Brain microvascular endothelial cell (primary cell): ENCODE data around the gene SDHAF1.
A peak's percentile ranks its signal among the peaks of the same experiment; 100 is the strongest.

Experiments
- DNase-seq: peaks from one replicate; pipeline ENCODE4 v3.0.0-alpha.2; 2020
- H3K27ac ChIP-seq: fragments of 250-450 bp; sonication (Bioruptor Pico); 2 replicates; pipeline ENCODE4 v1.5.1; 2020; ENCODE audit warnings: mild to moderate bottlenecking, moderate library complexity
- H3K27me3 ChIP-seq: fragments of 250-450 bp; sonication (Bioruptor Pico); replicated peaks from 2 replicates; pipeline ENCODE4 v1.5.1; 2020; ENCODE audit warnings: mild to moderate bottlenecking
- H3K36me3 ChIP-seq: fragments of 250-450 bp; sonication (Bioruptor Pico); replicated peaks from 2 replicates; pipeline ENCODE4 v1.5.1; 2020; ENCODE audit warnings: mild to moderate bottlenecking
- H3K4me3 ChIP-seq: 2 replicates; pipeline ENCODE4 v1.5.1; 2011; ENCODE audit warnings: low read depth, mild to moderate bottlenecking, control low read depth, low read length, moderate library complexity
- CTCF ChIP-seq: IDR thresholded peaks from 2 replicates; pipeline ENCODE4 v1.5.1; 2011; ENCODE audit warnings: low read depth, mild to moderate bottlenecking, moderate library complexity, low read length, control low read depth, inconsistent platforms; ENCODE audit errors: missing control alignments
- in situ Hi-C: cut with HindIII; loops from 2 replicates; pipeline ENCODE4 v1.10.0; 2017; ENCODE audit warnings: low sequenced_read_pairs, low pct_ligation_motif_present

The SDHAF1 gene

GRCh38 chr19:35959040-35959967, 35.7 kb upstream of the SDHAF1 start:
- H3K4me3 ChIP-seq = no peak overlapping the region
- DNase-seq = no peak
- H3K27ac ChIP-seq = no peak overlapping the region
- in situ Hi-C loops = no loop called here
- no peaks in the 10 kb centered on the region for H3K36me3 ChIP-seq
- peaks cover 33% of the 10 kb centered on the region for H3K27me3 ChIP-seq
- TF ChIP-seq CTCF = peak; percentile 7

GRCh38 chr19:35959968-35960320, 35.0 kb upstream of the SDHAF1 start:
- H3K4me3 ChIP-seq = no peak overlapping the region
- H3K27me3 ChIP-seq = peaks cover 33% of the 10 kb centered on the region
- H3K27ac ChIP-seq = no peak overlapping the region
- H3K36me3 ChIP-seq = no peaks in the 10 kb centered on the region
- TF ChIP-seq CTCF = no peak
- in situ Hi-C loops = no loop called here
- DNase-seq = no peak

- no peak for TF ChIP-seq CTCF
- H3K4me3 ChIP-seq = no peak overlapping the region
These were observed 34.5 kb upstream of the SDHAF1 start for GRCh38 chr19:35960432-35960972.

GRCh38 chr19:35963514-35963913, 31.5 kb upstream of the SDHAF1 start:
- H3K36me3 ChIP-seq = no peaks in the 10 kb centered on the region
- H3K27me3 ChIP-seq = peaks cover 22% of the 10 kb centered on the region
- in situ Hi-C loops = no loop called here
- DNase-seq = peak; percentile 53
- no peak for TF ChIP-seq CTCF
- no peak overlapping the region for H3K27ac ChIP-seq
- no peak overlapping the region for H3K4me3 ChIP-seq

More at GRCh38 chr19:35960432-35960972, 34.5 kb upstream of the SDHAF1 start:
- peaks cover 33% of the 10 kb centered on the region for H3K27me3 ChIP-seq
- DNase-seq = no peak
- no peaks in the 10 kb centered on the region for H3K36me3 ChIP-seq
- in situ Hi-C loops = no loop called here
- H3K27ac ChIP-seq = no peak overlapping the region

GRCh38 chr19:35966771-35967170, 28.2 kb upstream of the SDHAF1 start:
- Histone ChIP-seq H3K36me3 (no peaks in the 10 kb centered on the region), H3K27me3 (no peaks in the 10 kb centered on the region), H3K27ac (no peak overlapping the region), H3K4me3 (no peak overlapping the region)
- no peak for TF ChIP-seq CTCF
- in situ Hi-C loops = no loop called here
- DNase-seq = no peak

- no peak for DNase-seq
- H3K27ac ChIP-seq = no peak overlapping the region
- H3K4me3 ChIP-seq = no peak overlapping the region
- TF ChIP-seq CTCF = no peak
- no peaks in the 10 kb centered on the region for H3K27me3 ChIP-seq
- H3K36me3 ChIP-seq = no peaks in the 10 kb centered on the region
- in situ Hi-C loops = no loop called here
These were observed 21.5 kb upstream of the SDHAF1 start for GRCh38 chr19:35973487-35973886.
